ENCODE results near the gene EXOC4.

GRCh38 chr7:134040988-134041387, 788.1 kb downstream of the EXOC4 start:
- TF ChIP-seq YY1 (IDR thresholded peaks at IDR 0.05; ENCODE audit: insufficient read depth, insufficient read length) (no peak), ZNF274 (IDR thresholded peaks at IDR 0.05; ENCODE audit: low read depth, low read length) (no peak), SUZ12 (IDR thresholded peaks at IDR 0.05; ENCODE audit: extremely low read depth, insufficient read depth, insufficient read length) (no peak)

Measured in NT2/D1 (cell line).